Transverse colon (tissue), 4 donors: ENCODE results near the gene DENND1A. TPM values are rescaled to one million over a fixed set of nuclear protein-coding genes. Genes with fewer than 3 reads are reported as not detected.

Source experiments
- DNase-seq: peaks from one replicate; pipeline ENCODE4 v3.0.0-alpha.2; 2019
- H3K27ac ChIP-seq, 4 donors: fragments of 200-600 bp; sonication (generic); 2 replicates each; pipeline ENCODE4 v1.5.1; 2016 to 2018; ENCODE audit warnings: inconsistent platforms in 4 of 4
- H3K27me3 ChIP-seq: fragments of 200-600 bp; sonication (generic); 2 replicates; pipeline ENCODE4 v1.5.1; 2017; ENCODE audit warnings: inconsistent platforms
- H3K36me3 ChIP-seq, 4 donors: fragments of 200-600 bp; sonication (generic); 2 replicates each; pipeline ENCODE4 v1.5.1; 2017 to 2019; ENCODE audit warnings: inconsistent platforms in 4 of 4
- H3K4me1 ChIP-seq, 4 donors: fragments of 200-600 bp; sonication (generic); 2 replicates each; pipeline ENCODE4 v1.5.1; 2017 to 2020; ENCODE audit warnings: inconsistent platforms in 4 of 4
- H3K4me3 ChIP-seq, 4 donors: fragments of 200-600 bp; sonication (generic); 1 replicate in 1 of 4; 2 replicates in 3 of 4; pipeline versions ENCODE4 v1.5.1 to v1.6.1; 2017 to 2019; ENCODE audit warnings: inconsistent platforms in 4 of 4
- H3K9me3 ChIP-seq, 2 donors: fragments of 200-600 bp; sonication (generic); 2 replicates each; pipeline ENCODE4 v1.5.1; 2017 to 2019; ENCODE audit warnings: inconsistent platforms in 2 of 2
- EP300 ChIP-seq: sonication (generic); formaldehyde crosslinking; IDR thresholded peaks from one replicate; pipeline ENCODE4 v1.6.1; 2017; ENCODE audit warnings: antibody characterized with exemption, low read depth
- POLR2A ChIP-seq: fragments of 450-650 bp; IDR thresholded peaks from one replicate; pipeline ENCODE4 v1.6.1; 2016; ENCODE audit warnings: antibody characterized with exemption, mild to moderate bottlenecking, moderate library complexity
- POLR2AphosphoS5 ChIP-seq, 3 donors: sonication (generic); formaldehyde crosslinking; IDR thresholded peaks; one replicate each; pipeline ENCODE4 v1.6.1; 2016; ENCODE audit warnings: antibody characterized with exemption in 3 of 3
- WGBS, 2 donors: methylation state at CpG; one replicate each; pipeline ENCODE4 v1.1.5; 2018; ENCODE audit warnings: low coverage in 1 of 2; 5-methylcytosine and 5-hydroxymethylcytosine counted together
- in situ Hi-C, 4 donors: fragments of 200-750 bp; cut with MboI; loops; one replicate each; pipeline versions ENCODE4 v1.15.0 to v1.15.1; 2017; ENCODE audit warnings: low sequenced_read_pairs in 3 of 4, low pct_ligation_motif_present in 1 of 4, low pct_unique_long_range_greater_than_20kb in 1 of 4
- intact Hi-C: fragments of 100-400 bp; cut with DNase I; formaldehyde crosslinking; loops from one replicate; pipeline ENCODE4 v1.15.1; 2023; ENCODE audit warnings: low total_unique reads
- total RNA-seq, 4 donors: library from RNA; depleted of rRNA; stranded (reverse); fragments of >200 nt; gene quantifications; one replicate each; pipeline ENCODE4 v1.1.0, GENCODE V29; 2016
- TF ChIP-seq, protein P1 (sequence below), 5 experiments: fragments of 200-600 bp in 3 of 5; fragments of 450-650 bp in 2 of 5; sonication (generic) in 3 of 5; IDR thresholded peaks; 1 replicate in 2 of 5; 2 replicates in 3 of 5; pipeline ENCODE4 v1.5.1; 2016 to 2017; ENCODE audit warnings: antibody characterized with exemption in 5 of 5, inconsistent platforms in 3 of 5, mild to moderate bottlenecking in 2 of 5, moderate library complexity in 1 of 5

DENND1A gene
- total RNA-seq, 4 donors from 2014 or later: 12.5 to 78.6 (median 40.0) TPM

DNA sequence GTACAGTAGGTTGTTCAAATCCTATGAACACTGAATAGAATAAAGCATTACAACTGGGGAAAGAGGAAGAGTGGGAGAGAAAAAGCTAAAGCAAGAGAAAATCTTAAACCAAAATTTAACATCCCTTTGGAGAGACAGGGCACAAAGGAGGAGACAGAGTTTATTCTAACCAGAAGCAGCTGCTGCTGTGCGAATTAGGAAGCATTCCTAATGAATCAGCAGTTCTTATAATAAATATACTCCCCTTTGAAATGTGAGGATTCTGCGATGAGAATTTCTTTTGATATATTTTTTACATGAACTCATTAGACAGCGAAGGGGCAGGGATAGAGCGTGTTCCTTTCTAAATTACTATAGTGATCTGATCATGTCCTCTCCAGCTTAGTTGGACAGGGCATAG, 233.4 kb downstream of the DENND1A start:
- H3K4me3 ChIP-seq: no peak overlapping the region
- in situ Hi-C loops: no loop called here
- no peak overlapping the region for H3K27ac ChIP-seq
- H3K9me3 ChIP-seq: no peaks in the 10 kb centered on the region
- H3K36me3 ChIP-seq: no peaks in the 10 kb centered on the region
- H3K4me1 ChIP-seq: peaks cover 0 to 6% (median 0%) of the 10 kb centered on the region in 4 donors
- WGBS, 2 donors: 82 to 84% methylated on average over 4 of the region's 4 CpGs
- intact Hi-C loops: no loop called here
- H3K27me3 ChIP-seq: no peaks in the 10 kb centered on the region
- no peak for DNase-seq
- TF ChIP-seq EP300 (no peak), POLR2A (no peak), POLR2AphosphoS5 (IDR thresholded peaks at IDR 0.05) (no peak)
- TF ChIP-seq, protein P1, sequence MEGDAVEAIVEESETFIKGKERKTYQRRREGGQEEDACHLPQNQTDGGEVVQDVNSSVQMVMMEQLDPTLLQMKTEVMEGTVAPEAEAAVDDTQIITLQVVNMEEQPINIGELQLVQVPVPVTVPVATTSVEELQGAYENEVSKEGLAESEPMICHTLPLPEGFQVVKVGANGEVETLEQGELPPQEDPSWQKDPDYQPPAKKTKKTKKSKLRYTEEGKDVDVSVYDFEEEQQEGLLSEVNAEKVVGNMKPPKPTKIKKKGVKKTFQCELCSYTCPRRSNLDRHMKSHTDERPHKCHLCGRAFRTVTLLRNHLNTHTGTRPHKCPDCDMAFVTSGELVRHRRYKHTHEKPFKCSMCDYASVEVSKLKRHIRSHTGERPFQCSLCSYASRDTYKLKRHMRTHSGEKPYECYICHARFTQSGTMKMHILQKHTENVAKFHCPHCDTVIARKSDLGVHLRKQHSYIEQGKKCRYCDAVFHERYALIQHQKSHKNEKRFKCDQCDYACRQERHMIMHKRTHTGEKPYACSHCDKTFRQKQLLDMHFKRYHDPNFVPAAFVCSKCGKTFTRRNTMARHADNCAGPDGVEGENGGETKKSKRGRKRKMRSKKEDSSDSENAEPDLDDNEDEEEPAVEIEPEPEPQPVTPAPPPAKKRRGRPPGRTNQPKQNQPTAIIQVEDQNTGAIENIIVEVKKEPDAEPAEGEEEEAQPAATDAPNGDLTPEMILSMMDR (IDR thresholded peaks at IDR 0.05): no peak

GRCh38 chr9:123695386-123695785, 234.5 kb downstream of the DENND1A start:
- no peak for DNase-seq
- Histone ChIP-seq H3K36me3 (no peaks in the 10 kb centered on the region), H3K27ac (no peak overlapping the region), H3K27me3 (no peaks in the 10 kb centered on the region), H3K4me3 (no peak overlapping the region), H3K4me1 (peaks cover 0 to 6% (median 0%) of the 10 kb centered on the region in 4 donors), H3K9me3 (no peaks in the 10 kb centered on the region)
- TF ChIP-seq POLR2A: no peak
- TF ChIP-seq, protein P1 (IDR thresholded peaks at IDR 0.05): no peak
- no peak for TF ChIP-seq POLR2AphosphoS5 (IDR thresholded peaks at IDR 0.05)
- TF ChIP-seq EP300: no peak
- intact Hi-C loops: no loop called here
- in situ Hi-C loops: no loop called here
- WGBS, 2 donors: 96 to 100% methylated on average over 2 to 3 of the region's 3 CpGs

DNA sequence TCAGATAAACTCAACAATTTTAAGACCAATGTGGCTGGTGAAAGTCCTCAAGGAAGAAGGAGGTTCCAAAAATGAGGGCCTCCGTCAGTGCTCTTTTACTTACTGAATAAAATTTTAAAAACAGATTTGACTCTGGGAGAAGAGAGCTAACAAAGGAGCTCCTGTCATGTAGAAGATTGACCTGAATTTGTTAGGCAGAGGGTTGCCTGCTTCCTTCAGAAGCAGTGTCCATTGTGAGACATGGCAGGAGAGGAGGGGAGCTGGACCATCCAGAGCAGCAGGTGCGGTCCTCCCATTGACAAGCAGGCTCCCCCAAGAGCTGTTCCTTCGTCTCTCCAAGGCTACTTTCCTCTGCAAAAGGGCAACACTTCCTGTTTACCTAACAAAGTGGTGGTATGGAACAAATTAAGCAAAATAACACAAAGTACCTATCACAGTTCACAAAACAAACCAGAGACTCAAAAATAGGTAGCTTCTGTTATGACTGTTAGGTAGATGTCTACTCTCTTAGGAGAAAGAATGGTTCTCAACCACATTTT, 238.1 kb downstream of the DENND1A start:
- H3K27ac ChIP-seq: no peak overlapping the region
- H3K9me3 ChIP-seq: no peaks in the 10 kb centered on the region
- H3K27me3 ChIP-seq: no peaks in the 10 kb centered on the region
- no peak for TF ChIP-seq POLR2A
- no peak for TF ChIP-seq POLR2AphosphoS5 (IDR thresholded peaks at IDR 0.05)
- H3K36me3 ChIP-seq: no peaks in the 10 kb centered on the region
- intact Hi-C loops (no loop called here), in situ Hi-C loops (no loop called here)
- no peak overlapping the region for H3K4me3 ChIP-seq
- DNase-seq: no peak
- 77 to 88% methylated on average over 3 of the region's 3 CpGs for WGBS, 2 donors
- H3K4me1 ChIP-seq: peaks cover 9 to 12% (median 11%) of the 10 kb centered on the region in 4 donors

DNA sequence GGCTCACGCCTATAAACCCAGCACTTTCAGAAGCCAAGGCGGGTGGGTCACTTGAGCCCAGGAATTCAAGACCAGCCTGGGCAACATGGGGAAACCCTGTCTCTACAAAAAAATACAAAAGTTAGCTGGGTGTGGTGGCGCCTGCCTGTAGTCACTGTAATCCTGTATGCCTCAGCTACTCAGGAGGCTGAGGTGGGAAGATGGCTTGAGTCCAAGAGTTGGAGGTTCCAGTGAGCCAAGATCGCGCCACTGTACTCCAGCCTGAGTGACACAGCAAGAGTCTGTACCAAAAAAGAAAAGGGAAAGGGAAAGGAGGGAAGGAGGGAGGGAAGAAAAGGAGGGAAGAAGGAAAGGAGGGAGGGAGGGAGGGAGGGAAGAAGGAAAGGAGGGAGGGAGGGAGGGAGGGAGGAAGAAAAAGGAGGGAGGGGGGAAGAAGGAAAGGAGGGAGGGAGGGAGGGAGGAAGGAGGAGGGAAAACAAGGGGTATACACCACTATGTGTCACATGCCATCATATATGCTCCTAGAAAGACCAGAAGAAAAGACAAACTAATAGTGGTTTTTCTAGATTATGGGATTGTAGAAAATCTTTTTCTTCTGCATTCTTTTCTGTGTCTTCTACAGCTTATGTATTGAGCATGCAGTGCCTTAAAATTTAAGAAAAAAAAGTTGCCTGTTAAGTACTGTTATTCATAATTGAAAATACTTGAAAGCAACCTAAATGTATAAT, 240.1 kb downstream of the DENND1A start:
- Histone ChIP-seq H3K9me3 (no peaks in the 10 kb centered on the region), H3K27me3 (no peaks in the 10 kb centered on the region), H3K4me3 (no peak overlapping the region), H3K27ac (no peak overlapping the region), H3K36me3 (no peaks in the 10 kb centered on the region), H3K4me1 (peaks cover 14 to 31% (median 24%) of the 10 kb centered on the region in 4 donors)
- WGBS, 2 donors: 93 to 100% methylated on average over 4 to 5 of the region's 5 CpGs
- intact Hi-C loops (no loop called here), in situ Hi-C loops (no loop called here)
- TF ChIP-seq POLR2A: no peak
- TF ChIP-seq EP300: no peak
- no peak for TF ChIP-seq POLR2AphosphoS5 (IDR thresholded peaks at IDR 0.05)
- TF ChIP-seq, protein P1 (IDR thresholded peaks at IDR 0.05): no peak
- DNase-seq: no peak
